Measurements from ENCODE around the gene ENPEP.

The ENPEP gene

DNA sequence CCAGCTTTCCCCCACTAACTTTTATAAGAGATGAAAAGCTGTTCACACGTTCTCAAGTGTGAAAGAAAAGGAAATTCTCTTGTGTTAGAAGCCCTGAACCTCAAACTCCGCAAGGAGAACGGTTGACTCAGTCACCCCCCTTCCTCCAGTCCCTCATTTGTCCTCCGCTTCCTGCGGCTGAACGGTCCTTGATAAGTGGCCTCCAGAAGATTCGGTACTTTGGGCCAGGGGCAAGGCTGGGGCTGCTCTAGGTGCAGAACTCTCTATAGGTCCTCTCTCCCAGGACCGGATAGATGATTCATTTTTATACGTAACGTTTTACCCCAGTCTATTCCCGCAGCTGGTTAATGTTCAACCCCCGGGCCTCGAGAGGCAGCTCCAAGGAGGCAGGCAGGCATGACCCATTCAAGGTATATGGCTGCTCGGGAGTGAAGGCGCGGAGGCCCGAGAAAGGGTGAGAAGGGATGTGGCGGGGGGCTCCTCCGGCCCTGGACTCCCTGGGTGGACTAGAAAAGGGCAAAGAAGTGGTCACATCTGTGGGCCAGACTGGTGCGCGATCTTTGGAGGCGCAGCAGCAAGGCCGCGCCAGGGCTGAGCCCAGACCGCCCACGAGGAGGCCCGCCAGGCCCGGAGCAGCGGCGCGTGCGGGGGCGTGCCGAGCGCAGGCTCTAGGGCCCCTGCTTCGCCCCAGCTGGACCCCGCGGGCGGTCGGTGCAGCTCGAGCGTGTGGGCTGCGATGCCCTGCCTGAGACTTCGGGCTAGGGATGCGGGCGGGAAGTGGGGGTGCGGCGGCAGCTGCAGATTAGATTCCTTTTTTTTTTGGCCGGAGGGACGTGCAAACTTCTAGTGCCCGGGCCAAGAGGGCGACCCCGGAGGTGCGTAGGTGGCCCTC lies 135.2 kb downstream of the ENPEP start:
- DNase-seq = no peak

DNA sequence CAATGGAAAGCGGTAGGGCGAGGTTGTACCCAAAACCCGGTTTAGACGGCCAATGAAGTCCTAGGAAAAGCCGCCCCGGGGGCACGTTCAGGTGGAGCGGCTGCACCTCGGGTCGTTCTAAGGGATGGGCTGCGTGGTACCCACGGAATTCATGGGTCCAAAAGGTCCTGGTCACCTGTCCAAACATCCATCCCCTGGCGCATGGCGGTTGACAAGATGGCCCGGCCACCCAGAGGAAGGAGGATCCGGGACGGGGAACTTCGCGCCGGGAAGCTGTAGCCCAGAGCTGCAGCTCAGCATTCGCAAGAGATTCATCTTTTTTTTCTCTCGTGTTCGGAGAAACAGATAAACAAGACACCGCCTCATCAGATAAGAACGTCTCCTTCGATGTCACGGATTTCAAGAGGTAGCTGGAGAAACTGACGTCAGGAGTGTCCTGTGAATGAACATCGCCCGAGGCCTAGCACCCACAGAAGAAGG lies 136.1 kb downstream of the ENPEP start:
- no peak for DNase-seq

DNA sequence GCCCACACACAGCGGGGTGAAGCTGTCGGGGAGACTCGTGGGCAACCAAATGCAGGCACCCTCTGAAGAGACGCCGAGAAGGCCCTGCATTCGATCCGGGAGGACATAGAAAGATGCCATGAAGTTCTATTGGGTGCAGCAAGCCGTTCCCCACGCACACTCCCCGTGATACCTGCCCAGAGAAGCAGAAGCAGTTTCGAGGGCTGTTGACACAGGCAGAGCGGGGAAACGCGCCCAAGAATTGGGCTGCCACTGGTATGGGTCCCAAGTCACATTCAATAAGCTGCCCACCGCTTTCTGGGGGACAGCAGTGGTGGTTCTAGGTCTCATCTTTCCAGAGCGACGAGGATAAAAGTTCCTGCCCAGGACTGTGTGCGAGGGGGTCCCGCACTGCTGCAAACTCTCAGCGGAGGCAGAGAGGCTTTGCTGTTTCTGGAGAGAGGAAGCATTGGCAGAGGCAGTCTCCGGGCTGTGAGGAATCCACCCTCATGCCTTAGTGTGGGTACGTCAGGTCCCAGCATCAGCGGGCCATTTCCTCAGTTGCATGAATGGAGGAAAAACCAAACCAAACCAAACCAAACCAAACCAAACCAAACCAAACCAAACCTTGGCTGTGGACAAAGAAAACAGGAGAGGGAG lies 136.8 kb downstream of the ENPEP start:
- DNase-seq = no peak

DNA sequence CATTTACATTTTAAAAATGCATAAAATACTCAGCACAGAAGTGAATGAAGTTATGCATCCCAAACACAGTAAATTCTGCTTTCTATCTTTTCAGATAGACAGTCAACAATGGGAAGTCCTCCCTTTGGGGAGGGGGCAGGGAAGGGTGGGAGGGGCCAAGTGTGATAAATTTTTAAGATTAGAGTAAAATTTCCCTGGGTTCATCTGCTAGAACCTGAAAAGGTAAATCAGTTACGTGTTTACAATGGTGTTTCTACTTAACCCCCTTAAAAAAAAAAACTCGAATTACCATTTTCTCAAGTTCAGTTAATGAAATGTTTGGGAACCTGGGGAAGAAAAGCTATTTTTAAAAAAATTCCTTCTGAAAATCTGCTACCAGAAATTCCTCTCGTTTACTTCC lies 137.8 kb downstream of the ENPEP start:
- no peak for DNase-seq

DNA sequence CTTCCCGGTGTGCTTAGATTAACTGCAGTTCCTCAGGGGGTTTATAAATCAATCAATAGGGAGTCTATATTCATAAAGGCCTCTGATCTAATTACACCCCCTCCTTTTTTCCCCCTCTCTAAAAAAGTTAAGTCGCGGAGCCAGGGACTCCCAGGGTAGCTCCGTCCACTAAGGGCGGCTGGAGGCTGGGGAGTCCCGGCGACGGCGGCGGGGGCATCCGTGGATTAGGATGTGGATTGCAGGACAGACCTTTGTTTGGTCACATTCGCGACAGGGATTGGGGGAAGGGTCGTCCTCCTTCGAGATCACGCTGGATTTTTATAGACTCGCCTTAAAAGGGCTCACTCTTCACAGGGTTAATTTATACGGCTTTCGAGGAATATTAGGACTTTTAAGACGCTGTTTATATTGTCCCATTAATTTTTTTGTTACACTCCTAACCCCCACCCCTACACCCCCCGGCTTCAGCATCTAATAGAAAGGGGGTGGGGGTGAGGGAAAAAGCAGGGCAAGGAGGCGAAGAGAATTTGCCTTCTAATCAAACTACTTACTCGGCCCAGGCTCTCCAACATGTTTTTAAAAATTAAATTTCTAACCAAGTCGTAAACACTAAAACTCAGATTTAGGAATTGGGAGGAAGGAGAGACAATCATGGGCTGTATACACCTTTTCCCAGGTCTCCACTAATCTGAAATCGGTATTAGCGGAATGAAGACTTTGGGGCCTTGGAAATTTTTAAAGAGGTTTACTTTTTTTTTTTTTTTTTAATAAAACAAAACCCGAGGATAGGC lies 138.4 kb downstream of the ENPEP start:
- DNase-seq = no peak
